Fibroblast of skin of back (primary cell): Measurements from ENCODE around the gene FRAT2.
"Not testable (repeated sequence)": the region's sequence is repeated elsewhere in the genome, so short reads cannot be mapped to it uniquely, and the experiment has no call there.

Experiments
- DNase-seq: peaks from one replicate; pipeline ENCODE4 v3.0.0-alpha.2; 2013

The FRAT2 gene

DNA sequence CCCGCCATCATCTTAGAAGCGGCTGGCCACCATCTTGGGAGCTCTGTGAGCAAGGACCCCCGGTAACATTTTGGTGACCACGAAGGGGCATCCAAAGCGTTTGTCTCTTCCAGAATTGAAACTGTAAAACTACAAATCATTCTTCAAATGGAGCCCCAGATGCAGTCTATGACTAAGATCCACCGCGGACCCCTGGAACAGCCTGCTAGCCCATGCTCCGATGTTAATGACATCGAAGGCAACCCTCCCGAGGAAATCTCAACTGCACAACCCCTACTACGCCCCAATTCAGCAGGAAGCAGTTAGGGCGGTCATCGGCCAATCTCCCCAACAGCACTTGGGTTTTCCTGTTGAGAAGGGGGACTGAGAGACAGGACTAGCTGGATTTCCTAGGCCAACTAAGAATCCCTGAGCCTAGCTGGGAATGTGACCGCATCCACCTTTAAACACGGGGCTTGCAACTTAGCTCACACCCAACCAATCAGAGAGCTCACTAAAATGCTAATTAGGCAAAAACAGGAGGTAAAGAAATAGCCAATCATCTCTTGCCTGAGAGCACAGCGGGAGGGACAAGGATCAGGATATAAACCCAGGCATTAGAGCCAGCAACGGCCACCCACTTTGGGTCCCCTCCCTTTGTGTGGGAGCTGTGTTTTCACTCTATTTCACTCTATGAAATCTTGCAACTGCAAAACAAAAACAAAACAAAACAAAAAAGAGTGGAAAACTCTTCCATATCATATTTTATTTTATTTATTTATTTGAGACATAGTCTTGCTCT, 43.8 kb downstream of the FRAT2 start:
- not testable (repeated sequence) for DNase-seq

DNA sequence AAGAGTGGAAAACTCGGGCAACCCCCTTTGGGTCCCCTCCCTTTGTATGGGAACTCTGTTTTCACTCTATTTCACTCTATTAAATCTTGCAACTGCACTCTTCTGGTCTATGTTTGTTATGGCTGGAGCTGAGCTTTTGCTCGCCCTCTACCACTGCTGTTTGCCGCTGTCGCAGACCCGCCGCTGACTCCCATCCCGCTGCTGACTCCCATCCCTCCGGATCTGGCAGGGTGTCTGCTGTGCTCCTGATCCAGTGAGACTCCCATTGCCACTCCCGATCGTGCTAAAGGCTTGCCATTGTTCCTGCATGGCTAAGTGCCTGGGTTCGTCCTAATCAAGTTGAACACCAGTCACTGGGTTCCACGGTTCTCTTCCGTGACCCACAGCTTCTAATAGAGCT, 44.5 kb downstream of the FRAT2 start:
- not testable (repeated sequence) for DNase-seq
